Measurements from ENCODE around the gene GSC2.

DNA sequence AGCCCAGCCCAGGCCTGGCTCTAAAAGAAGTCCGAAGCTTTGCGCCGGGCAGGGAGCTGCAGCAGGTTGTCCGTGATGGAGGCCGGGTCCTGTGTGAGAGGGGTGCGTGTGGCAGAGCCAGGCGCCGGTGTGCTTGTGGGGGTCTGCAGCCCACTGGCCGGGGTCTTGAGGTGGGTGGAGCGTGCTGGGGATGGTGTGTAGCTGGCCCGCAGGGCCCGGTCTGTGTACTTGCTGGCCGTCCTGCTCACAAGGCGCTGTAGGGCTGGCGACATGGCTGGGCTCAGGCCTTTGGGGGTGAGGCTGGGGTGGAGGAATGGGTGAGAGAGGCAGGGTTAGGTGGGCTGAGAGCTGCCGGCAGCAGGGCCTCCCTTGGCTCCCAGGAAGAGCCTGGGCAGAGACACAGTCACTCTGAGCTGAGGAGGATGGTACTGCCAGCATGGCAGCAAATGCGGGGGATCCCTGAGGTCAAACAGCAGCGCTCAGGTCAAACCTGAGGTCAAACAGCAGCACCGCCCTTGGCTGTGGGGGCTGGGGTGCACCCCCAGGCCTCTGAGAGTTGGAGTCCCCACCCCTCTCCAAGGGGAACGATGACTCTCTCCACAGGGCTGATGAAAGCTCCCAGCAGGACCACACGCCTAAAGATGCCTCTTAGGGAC, 15.8 kb downstream of the GSC2 start:
- TF ChIP-seq, protein P1, sequence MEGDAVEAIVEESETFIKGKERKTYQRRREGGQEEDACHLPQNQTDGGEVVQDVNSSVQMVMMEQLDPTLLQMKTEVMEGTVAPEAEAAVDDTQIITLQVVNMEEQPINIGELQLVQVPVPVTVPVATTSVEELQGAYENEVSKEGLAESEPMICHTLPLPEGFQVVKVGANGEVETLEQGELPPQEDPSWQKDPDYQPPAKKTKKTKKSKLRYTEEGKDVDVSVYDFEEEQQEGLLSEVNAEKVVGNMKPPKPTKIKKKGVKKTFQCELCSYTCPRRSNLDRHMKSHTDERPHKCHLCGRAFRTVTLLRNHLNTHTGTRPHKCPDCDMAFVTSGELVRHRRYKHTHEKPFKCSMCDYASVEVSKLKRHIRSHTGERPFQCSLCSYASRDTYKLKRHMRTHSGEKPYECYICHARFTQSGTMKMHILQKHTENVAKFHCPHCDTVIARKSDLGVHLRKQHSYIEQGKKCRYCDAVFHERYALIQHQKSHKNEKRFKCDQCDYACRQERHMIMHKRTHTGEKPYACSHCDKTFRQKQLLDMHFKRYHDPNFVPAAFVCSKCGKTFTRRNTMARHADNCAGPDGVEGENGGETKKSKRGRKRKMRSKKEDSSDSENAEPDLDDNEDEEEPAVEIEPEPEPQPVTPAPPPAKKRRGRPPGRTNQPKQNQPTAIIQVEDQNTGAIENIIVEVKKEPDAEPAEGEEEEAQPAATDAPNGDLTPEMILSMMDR (IDR thresholded peaks at IDR 0.05) = no peak
- TF ChIP-seq POLR2AphosphoS5 (IDR thresholded peaks at IDR 0.05) (no peak), POLR2A (IDR thresholded peaks at IDR 0.05) (no peak), EP300 (IDR thresholded peaks at IDR 0.05) (no peak)

Measured in upper lobe of left lung (tissue), 4 donors.